Type B pancreatic cell (in vitro differentiated cells): ENCODE measurements around the gene THSD4. TPM values are rescaled to one million over a fixed set of nuclear protein-coding genes. Genes with fewer than 3 reads are reported as not detected.

Experiments
- DNase-seq: peaks from one replicate; pipeline ENCODE4 v3.0.0; 2021; ENCODE audit warnings: mixed read lengths; ENCODE audit not compliant: unreplicated experiment; ENCODE audit errors: extremely low spot score
- H3K27ac Mint-ChIP-seq: 2 replicates; pipeline ENCODE4 v1.8.0; 2021; ENCODE audit warnings: mild to moderate bottlenecking, mixed read lengths
- H3K27me3 Mint-ChIP-seq: 2 replicates; pipeline ENCODE4 v1.8.0; 2021; ENCODE audit warnings: mixed read lengths
- H3K36me3 Mint-ChIP-seq: 2 replicates; pipeline ENCODE4 v1.8.0; 2021; ENCODE audit warnings: mixed read lengths
- H3K4me1 Mint-ChIP-seq: one replicate; pipeline ENCODE4 v1.8.0; 2021; ENCODE audit warnings: mixed read lengths; ENCODE audit not compliant: unreplicated experiment
- H3K4me3 Mint-ChIP-seq: 2 replicates; pipeline ENCODE4 v1.8.0; 2021; ENCODE audit warnings: mild to moderate bottlenecking, mixed read lengths
- H3K9me3 Mint-ChIP-seq: 2 replicates; pipeline ENCODE4 v1.8.0; 2021; ENCODE audit warnings: mixed read lengths
- total RNA-seq: library from RNA; stranded (reverse); gene quantifications from 2 replicates; pipeline ENCODE4 v1.2.1, GENCODE V29; 2021; ENCODE audit warnings: low replicate concordance
- TF ChIP-seq, protein P1 (sequence below): fragments of 200-600 bp; sonication (generic); conservative IDR thresholded peaks from 2 replicates; pipeline ENCODE4 v1.5.0; 2021; ENCODE audit warnings: antibody characterized with exemption, mild to moderate bottlenecking

THSD4 gene
- total RNA-seq, 1 donor from 2014 or later, result 43.3 TPM

DNA sequence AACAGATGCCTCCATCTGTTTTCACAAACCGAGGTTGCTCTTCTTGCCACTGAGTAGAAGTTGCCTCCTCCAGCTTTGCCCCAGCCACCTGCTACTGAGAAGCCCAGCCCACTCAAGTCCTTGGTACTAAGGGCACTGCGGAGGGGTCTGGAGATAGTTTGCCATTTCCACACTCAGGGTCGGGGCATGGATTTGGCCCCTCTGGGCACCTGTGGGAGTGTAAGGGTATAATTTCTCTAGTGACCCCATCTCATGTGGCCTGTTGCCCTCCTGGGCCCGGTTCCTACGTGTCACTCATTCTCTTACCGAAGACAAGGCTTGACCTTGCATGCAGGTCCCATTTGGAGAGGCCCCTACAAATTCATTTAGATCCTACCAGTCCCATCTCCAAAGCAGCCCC, 79.0 kb downstream of the THSD4 start:
- no peak for DNase-seq
- Mint-ChIP-seq H3K4me1 (no peaks in the 10 kb centered on the region), H3K9me3 (no peaks in the 10 kb centered on the region), H3K27me3 (no peaks in the 10 kb centered on the region), H3K4me3 (no peak overlapping the region), H3K36me3 (peaks cover 11% of the 10 kb centered on the region), H3K27ac (no peak overlapping the region)
- TF ChIP-seq, protein P1, sequence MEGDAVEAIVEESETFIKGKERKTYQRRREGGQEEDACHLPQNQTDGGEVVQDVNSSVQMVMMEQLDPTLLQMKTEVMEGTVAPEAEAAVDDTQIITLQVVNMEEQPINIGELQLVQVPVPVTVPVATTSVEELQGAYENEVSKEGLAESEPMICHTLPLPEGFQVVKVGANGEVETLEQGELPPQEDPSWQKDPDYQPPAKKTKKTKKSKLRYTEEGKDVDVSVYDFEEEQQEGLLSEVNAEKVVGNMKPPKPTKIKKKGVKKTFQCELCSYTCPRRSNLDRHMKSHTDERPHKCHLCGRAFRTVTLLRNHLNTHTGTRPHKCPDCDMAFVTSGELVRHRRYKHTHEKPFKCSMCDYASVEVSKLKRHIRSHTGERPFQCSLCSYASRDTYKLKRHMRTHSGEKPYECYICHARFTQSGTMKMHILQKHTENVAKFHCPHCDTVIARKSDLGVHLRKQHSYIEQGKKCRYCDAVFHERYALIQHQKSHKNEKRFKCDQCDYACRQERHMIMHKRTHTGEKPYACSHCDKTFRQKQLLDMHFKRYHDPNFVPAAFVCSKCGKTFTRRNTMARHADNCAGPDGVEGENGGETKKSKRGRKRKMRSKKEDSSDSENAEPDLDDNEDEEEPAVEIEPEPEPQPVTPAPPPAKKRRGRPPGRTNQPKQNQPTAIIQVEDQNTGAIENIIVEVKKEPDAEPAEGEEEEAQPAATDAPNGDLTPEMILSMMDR, result no peak

DNA sequence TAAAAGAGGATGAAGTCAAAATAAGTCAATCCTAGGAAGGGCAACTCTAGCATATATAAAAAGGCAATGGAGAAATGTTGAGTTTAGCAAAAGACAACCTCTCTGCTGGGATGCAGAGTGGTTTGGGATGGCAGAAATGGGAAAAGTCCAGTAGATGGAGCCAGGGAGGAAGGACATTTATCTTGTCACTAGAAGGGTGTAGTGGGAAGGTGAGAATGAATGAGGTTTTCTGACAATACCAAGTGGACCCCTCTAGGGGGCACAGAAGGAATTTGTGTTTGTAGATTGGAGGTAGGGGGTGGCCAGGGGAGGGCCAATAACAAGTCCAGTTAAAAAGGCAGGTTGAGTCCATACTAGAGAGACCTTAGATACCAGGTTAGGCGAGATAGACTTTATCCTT, 80.0 kb downstream of the THSD4 start:
- H3K27me3 Mint-ChIP-seq, result no peaks in the 10 kb centered on the region
- H3K36me3 Mint-ChIP-seq, result peaks cover 11% of the 10 kb centered on the region
- no peak overlapping the region for H3K4me3 Mint-ChIP-seq
- TF ChIP-seq, protein P1, result no peak
- H3K4me1 Mint-ChIP-seq, result no peaks in the 10 kb centered on the region
- no peaks in the 10 kb centered on the region for H3K9me3 Mint-ChIP-seq
- DNase-seq, result no peak
- H3K27ac Mint-ChIP-seq, result no peak overlapping the region

DNA sequence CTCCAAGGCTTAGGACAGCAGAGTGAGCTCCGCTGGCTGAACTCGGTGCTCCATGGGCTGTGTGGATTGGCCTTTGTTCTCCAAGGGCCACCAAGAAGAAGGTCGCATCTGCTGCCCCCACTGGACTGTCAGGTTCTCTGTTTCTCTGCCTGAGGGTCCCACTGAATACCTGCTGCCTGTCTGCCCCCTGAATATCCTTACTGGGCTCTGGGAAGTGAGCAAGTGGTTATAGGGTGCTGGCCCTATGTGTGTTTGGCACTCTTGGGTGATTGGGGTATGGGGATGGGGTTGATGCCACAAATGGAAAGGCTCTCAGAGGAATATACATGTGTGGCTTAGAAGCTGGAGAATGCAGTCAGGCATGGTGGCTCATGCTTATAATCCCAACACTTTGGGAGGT, 82.3 kb downstream of the THSD4 start:
- Mint-ChIP-seq H3K36me3 (peaks cover 7% of the 10 kb centered on the region), H3K27ac (no peak overlapping the region), H3K9me3 (no peaks in the 10 kb centered on the region), H3K4me1 (peaks cover 10% of the 10 kb centered on the region), H3K4me3 (no peak overlapping the region), H3K27me3 (no peaks in the 10 kb centered on the region)
- no peak for DNase-seq
- TF ChIP-seq, protein P1, result no peak

DNA sequence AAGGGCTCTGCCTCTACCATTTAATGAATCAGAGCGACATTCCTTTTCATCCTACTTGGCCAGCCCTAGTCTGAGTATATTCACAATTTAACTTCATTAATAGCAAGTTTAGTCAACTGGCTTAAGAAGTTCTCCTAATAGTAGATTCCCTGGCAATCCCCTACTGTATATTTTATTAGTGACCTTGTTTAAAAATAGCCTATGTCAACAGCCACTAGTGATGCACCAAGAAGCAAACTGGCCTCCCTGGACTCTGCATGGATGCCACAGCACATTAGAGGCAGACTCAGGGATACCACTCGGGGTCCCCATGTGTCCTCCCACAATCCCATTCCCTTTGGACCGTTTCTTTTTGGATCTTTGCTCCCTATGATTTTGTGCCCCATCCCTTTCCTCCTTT, 83.6 kb downstream of the THSD4 start:
- Mint-ChIP-seq H3K9me3 (no peaks in the 10 kb centered on the region), H3K27me3 (peaks cover 4% of the 10 kb centered on the region), H3K27ac (no peak overlapping the region), H3K36me3 (no peaks in the 10 kb centered on the region), H3K4me1 (peaks cover 16% of the 10 kb centered on the region), H3K4me3 (no peak overlapping the region)
- no peak for DNase-seq
- TF ChIP-seq, protein P1, result no peak

DNA sequence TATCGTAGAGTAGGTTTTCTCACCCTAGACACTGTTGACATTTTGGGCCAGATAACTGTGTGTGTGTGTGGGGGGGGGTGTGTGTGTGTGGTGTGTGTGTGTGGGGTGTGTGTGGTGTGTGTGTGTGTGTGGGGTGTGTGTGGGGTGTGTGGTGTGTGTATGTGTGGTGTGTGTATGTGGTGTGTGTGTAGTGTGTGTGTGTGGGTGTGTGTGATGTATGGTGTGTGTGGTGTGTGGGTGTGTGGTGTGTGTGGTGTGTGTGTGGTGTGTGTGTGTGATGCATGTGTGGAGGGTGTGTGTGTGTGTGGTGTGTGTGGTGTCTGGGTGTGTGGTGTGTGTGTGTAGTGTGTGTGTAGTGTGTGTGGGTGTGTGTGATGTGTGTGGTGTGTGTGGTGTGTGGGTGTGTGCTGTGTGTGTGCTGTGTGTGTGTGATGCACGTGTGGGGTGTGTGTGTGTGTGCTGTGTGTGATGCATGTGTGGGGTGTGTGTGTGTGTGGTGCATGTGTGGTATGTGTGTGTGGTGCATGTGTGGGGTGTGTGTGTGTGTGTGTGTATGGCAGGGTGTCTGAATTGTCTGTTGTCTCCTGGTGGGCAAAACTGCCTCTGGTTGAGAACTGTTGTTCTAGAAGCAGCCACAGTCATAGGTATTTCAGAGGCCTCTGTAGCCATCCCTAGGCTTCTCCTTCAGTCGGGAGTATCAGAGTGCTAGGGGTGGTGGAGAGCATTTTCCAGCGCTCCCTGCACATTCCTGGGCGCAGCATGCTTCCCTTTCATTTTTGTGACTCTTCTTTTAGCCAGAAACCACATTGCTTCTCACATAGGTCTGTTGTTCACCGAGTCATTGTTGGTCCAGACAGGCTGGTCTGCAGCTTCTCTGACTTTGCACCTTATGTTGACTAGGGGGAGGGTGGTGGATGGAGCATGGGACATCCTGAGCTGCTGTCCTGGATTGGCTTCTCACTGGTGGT, 84.4 kb downstream of the THSD4 start:
- H3K4me3 Mint-ChIP-seq, result no peak overlapping the region
- no peak for DNase-seq
- H3K27ac Mint-ChIP-seq, result no peak overlapping the region
- no peaks in the 10 kb centered on the region for H3K9me3 Mint-ChIP-seq
- no peaks in the 10 kb centered on the region for H3K36me3 Mint-ChIP-seq
- TF ChIP-seq, protein P1, result no peak
- H3K4me1 Mint-ChIP-seq, result peaks cover 21% of the 10 kb centered on the region
- H3K27me3 Mint-ChIP-seq, result peaks cover 4% of the 10 kb centered on the region
